Hematopoietic multipotent progenitor cell treated with erythropoietin and hydrocortisone succinate and interleukin-3 and kit ligand, for 15 days (in vitro differentiated cells): ENCODE measurements around the gene GP1BB.

Experiments used
- DNase-seq: peaks from one replicate; pipeline ENCODE4 v3.0.0-alpha.2; 2015; ENCODE audit warnings: low spot score

The GP1BB gene

DNA sequence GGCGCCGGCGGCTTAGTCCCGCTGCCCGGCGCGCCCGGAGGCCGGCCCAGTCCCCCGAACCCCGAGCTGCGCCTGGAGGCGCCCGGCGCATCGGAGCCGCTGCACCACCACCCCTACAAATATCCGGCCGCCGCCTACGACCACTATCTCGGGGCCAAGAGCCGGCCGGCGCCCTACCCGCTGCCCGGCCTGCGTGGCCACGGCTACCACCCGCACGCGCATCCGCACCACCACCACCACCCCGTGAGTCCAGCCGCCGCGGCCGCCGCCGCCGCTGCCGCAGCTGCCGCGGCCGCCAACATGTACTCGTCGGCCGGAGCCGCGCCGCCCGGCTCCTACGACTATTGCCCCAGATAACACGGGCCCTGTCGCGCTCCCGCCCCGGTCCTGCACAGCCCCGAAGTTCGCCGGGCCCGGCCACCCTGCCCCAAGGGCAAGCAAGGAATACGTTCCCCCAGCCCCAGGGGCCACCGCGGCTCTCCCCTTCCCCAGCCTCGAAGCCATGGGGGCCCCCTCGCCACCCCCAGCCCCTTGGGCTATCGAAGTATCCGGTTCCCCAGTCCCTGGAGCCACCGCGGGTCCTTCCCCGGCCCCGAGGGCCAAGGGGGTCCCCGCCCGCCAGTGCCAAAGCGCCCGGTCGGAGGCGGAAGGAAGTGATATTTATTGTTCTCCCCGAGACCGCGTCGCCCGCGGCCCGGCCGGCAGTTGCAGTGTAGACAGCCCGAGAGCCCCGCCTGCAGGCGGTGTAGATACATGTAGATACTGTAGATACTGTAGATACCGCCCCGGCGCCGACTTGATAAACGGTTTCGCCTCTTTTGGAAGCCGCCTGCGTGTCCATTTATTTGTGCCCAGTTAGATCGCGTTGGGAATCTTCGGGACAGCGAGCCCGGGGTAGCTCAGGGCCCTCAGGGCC, 43.4 kb downstream of the GP1BB start:
- DNase-seq = no peak

DNA sequence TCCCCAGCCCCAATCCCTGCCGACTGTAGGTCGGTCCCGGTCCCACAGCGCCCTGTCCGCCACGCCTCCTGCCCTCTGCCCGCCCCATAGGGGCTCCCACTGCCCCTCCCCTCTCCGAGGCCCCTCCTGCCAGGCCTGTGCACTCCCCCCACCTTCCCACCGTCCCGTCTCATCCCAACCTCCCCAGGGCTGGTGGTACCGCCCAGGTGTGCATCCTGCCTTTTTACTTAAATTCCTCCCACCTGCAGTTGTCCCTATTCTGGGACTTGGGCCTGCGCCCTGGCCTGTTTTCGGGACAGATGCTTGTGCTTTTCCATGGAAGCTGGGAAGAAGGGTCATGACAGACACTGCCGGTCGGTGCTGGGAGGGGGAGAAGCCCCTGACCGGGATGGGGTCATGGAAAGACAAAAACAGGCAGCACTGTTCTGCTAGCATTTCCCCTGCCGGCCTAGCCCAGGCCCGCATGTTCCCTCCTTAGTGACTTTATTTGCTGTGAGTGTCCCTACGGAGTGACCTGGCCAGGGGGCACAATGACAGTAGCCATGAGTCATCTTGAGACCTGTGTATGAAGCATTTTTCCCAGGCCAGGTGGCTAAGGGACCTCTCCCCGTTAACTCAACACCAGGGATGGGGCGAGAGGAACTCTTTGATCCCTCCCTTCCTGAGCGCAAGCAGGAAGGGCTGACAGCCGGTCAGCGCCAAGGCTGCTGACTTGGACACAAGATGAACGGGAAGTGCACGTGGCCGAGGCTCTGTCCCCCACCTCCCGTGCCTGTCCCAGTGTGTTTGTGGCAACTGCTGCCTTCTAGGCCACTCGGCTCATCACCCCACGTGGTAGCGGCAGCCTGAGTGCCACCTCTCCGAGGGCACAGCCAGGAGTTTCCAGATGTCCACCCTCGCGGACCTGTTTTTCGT, 44.3 kb downstream of the GP1BB start:
- DNase-seq = no peak

DNA sequence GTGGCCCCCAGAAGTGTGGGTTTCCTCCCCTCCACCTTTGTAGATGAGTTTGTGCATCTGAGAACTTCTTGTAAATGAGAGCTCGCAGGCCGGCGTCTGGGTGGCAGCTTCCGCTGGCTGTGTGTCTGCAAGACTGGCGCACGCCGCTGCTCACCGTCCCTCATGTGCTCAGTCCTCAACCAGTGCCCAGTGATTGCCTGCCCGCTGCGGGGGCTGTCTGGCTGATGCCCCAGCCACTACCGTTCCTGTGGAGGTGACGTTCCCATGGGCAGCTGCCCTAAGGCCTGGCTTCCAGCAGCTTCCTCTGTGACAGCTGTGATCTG, 46.0 kb downstream of the GP1BB start:
- DNase-seq = no peak

DNA sequence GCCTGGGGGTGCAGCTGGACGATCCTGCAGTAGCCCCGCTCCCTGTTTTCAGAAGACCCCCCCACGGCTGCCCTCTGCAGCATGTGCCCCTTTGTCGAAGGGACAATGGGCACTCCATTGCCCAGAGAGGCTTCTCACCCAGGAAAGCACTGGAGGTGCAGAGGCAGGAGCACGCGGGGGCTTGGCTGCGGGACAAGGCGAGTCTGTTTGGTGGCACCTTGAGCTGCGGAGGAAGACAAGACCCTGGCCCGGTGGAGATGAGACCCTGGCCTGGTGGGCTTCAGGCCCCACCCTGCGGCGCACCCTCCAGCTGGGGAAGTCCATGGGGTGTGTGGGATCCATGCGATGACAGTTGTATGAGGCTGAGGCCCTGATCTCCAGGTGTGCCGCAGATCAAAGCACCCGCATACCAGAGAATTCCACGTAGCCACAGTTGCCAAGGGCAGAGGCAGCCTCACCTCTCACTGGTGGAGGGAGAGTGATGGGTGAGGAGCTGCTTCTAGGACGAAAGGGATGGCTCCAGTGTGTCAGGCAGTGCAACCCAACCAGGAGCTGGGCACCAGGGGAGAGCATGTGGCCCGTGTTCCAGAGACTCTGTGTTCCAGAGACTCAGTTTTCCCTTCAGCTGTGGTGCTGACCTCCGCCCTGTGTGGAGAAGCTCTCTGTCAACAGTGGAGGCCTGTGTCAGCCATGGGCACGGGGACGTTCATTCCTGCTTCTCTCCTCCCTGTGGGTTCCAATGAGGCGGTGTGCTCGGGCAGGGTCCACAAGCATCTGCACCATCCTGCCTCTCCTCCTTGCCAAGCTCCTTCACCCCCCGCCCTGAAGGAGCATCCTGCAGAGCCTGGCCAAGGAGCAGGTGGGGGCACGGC, 47.2 kb downstream of the GP1BB start:
- no peak for DNase-seq

DNA sequence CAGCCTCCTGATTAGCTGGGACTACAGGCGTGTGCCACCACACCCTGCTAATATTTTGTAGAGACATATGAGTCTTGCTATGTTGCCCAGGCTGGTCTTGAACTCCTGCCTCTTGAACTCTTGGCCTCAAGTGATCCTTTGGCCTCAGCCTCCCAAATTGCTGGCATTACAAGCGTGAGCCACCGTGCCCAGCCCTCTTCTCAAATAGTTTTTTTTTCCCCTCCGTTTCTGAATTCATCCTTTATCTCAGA, 49.0 kb downstream of the GP1BB start:
- DNase-seq = no peak

DNA sequence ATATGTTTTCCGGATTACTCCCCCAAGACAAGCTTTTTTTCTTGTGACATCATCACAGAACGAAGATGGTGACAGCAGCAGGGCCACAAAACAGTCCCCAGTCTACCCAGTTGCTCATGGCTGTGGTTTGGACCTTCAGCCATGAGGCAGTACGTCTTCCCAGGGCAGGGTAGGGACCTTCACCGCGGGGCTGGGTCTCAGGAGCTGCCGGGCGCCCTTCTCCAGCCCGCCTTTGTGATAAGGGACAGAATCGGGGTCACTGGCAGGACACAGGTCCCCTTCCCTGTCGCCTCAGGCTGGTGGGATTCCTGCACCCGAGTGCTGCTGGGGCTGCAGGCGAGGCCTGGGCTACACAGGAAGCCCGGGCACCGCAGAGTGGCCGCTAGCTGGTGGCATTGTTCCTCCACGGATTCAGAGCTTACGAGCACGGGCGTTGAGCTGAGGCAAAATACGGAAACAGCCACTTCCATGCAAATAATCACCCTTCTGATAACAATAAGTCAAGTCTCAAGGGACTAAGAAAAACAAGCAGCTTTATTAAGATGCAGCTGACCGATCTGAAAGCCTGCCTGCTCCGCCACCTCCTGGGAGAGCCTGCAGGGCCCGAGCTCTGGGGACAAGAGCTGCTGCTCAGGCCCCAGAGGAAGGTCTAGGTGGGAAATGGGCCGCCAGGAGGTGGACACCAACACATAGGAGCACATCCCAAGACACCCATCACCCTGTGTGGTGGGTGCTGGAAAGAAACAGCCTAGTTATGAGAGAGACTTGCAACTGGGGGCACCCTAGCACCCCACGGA, 49.5 kb downstream of the GP1BB start:
- DNase-seq = no peak

DNA sequence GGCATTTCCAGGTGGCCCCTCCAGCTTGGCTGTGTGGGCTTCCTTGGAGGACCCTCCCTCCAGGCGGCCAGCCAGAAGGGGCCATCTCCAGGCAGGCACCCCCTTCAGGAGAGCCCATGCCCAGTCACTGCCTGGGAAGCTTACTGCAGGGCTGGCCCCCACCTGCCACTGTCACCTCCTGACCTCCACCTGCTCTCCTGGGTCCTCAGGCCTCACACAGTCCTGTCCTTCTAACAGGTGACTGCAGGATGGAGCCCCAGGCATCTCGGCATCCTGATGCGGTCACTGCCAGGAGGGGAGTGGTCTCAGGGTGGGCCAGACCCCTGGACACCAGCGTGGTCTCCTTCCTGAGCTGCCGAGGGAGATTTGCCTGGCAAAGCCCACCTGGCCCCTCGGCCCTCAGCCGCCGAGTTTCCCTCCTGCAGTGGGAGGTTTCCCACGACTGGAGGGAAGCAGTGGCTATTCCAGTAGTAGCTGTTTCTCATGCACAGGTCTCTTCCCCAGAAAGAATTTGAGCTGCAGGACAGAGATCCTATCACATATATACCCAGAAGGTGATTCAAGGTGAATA, 50.2 kb downstream of the GP1BB start:
- no peak for DNase-seq
